Keratinocyte (primary cell): ENCODE measurements around the gene BACH1. TPM values are rescaled to one million over a fixed set of nuclear protein-coding genes. Genes with fewer than 3 reads are reported as not detected.

Source experiments
- DNase-seq: peaks from one replicate; pipeline ENCODE4 v3.0.0-alpha.2; 2011; ENCODE audit warnings: low read depth, missing footprints, low spot score
- FAIRE-seq: peaks from 2 replicates; lab custom pipeline; 2011; peaks lifted over from hg19 to GRCh38; lab: Jason Lieb, UNC
- H2AFZ ChIP-seq: 2 replicates; pipeline ENCODE4 v1.6.0; 2012; ENCODE audit warnings: low read length, control low read depth, inconsistent platforms; ENCODE audit not compliant: control insufficient read depth
- H3K27ac ChIP-seq: 2 replicates; pipeline ENCODE4 v1.5.1; 2011; ENCODE audit warnings: low read length; ENCODE audit not compliant: control insufficient read depth, insufficient read depth
- H3K27me3 ChIP-seq: 3 replicates; pipeline ENCODE4 v1.6.0; 2011; ENCODE audit warnings: low read length; ENCODE audit not compliant: control insufficient read depth, insufficient read depth; ENCODE audit errors: extremely low read depth
- H3K36me3 ChIP-seq, 2 experiments: 2 replicates in 1 of 2; 3 replicates in 1 of 2; pipeline ENCODE4 v1.5.1; 2011; ENCODE audit warnings: low read length in 2 of 2, mild to moderate bottlenecking in 1 of 2; ENCODE audit not compliant: control insufficient read depth in 2 of 2, insufficient read depth in 2 of 2; ENCODE audit errors: extremely low read depth in 1 of 2
- H3K4me1 ChIP-seq: 3 replicates; pipeline ENCODE4 v1.5.1; 2011; ENCODE audit warnings: low read length; ENCODE audit not compliant: control insufficient read depth, insufficient read depth; ENCODE audit errors: extremely low read depth
- H3K4me2 ChIP-seq: 3 replicates; pipeline ENCODE4 v1.6.0; 2011; ENCODE audit warnings: low read depth, low read length; ENCODE audit not compliant: control insufficient read depth, insufficient read depth; ENCODE audit errors: extremely low read depth
- H3K4me3 ChIP-seq, 3 experiments: fragments of 200-600 bp in 1 of 3; sonication (generic) in 1 of 3; 2 replicates in 2 of 3; 3 replicates in 1 of 3; pipeline ENCODE4 v1.5.1; 2011 to 2016; ENCODE audit warnings: low read length in 3 of 3, mild to moderate bottlenecking in 3 of 3, control low read depth in 2 of 3, inconsistent platforms in 1 of 3, low read depth in 1 of 3, mixed read lengths in 1 of 3, mixed run types in 1 of 3, moderate library complexity in 1 of 3; ENCODE audit not compliant: control insufficient read depth in 2 of 3, insufficient read depth in 2 of 3; ENCODE audit errors: extremely low read depth in 1 of 3
- H3K79me2 ChIP-seq: 2 replicates; pipeline ENCODE4 v1.6.0; 2012; ENCODE audit warnings: low read length; ENCODE audit not compliant: control insufficient read depth, insufficient read depth
- H3K9ac ChIP-seq: 3 replicates; pipeline ENCODE4 v1.6.0; 2011; ENCODE audit warnings: low read length; ENCODE audit not compliant: control insufficient read depth, insufficient read depth; ENCODE audit errors: extremely low read depth
- H3K9me1 ChIP-seq: 3 replicates; pipeline ENCODE4 v1.6.0; 2011; ENCODE audit warnings: low read length; ENCODE audit not compliant: control insufficient read depth, insufficient read depth; ENCODE audit errors: extremely low read depth
- H3K9me3 ChIP-seq: 2 replicates; pipeline ENCODE4 v1.5.1; 2012; ENCODE audit warnings: low read depth, low read length; ENCODE audit not compliant: control insufficient read depth
- H4K20me1 ChIP-seq: 3 replicates; pipeline ENCODE4 v1.6.0; 2011; ENCODE audit warnings: low read length; ENCODE audit not compliant: control insufficient read depth, insufficient read depth; ENCODE audit errors: extremely low read depth
- CTCF ChIP-seq, 3 experiments: IDR thresholded peaks in 1 of 3; conservative IDR thresholded peaks in 1 of 3; optimal IDR thresholded peaks in 1 of 3; 2 replicates in 2 of 3; 3 replicates in 1 of 3; pipeline versions ENCODE3 to v1.5.1; 2011; ENCODE audit warnings: low read length in 3 of 3, mild to moderate bottlenecking in 3 of 3, moderate library complexity in 2 of 3, control low read depth in 1 of 3, inconsistent platforms in 1 of 3; ENCODE audit not compliant: insufficient read depth in 2 of 3; ENCODE audit errors: extremely low read depth in 1 of 3
- EZH2 ChIP-seq: IDR thresholded peaks from one replicate; pipeline ENCODE4 v1.6.1; 2012; ENCODE audit warnings: inconsistent platforms, mild to moderate bottlenecking, low read length, moderate library complexity
- dilution Hi-C: fragments of 300-500 bp; cut with MboI; formaldehyde crosslinking; loops from one replicate; pipeline ENCODE4 v1.7.0; 2020; ENCODE audit warnings: low sequenced_read_pairs; ENCODE audit not compliant: extremely low pct_ligation_motif_present
- polyA plus RNA-seq, 5 experiments: library from polyadenylated mRNA; depleted of rRNA in 3 of 5; stranded (reverse) in 3 of 5; stranded (forward) in 1 of 5; unstranded in 1 of 5; fragments of >200 nt; gene quantifications; 1 replicate in 1 of 5; 2 replicates in 3 of 5; 3 replicates in 1 of 5; pipeline versions ENCODE4 v1.2.1 to v1.2.3, GENCODE V29; 2011 to 2012; ENCODE audit warnings: missing spikeins in 2 of 5, low read depth in 1 of 5, low replicate concordance in 1 of 5

Gene BACH1
- polyA plus RNA-seq, 1 donor (not counting 4 experiments of a cell fraction or from before 2014, with no cell fraction given) = 33.1 TPM

GRCh38 chr21:29386803-29387202, 88.1 kb downstream of the BACH1 start:
- Histone ChIP-seq H2AFZ (no peak overlapping the region), H3K9me3 (no peaks in the 10 kb centered on the region), H3K4me1 (peaks cover 6% of the 10 kb centered on the region), H3K9me1 (no peaks in the 10 kb centered on the region), H4K20me1 (no peaks in the 10 kb centered on the region), H3K4me3 (no peak overlapping the region), H3K36me3 (no peaks in the 10 kb centered on the region), H3K27ac (no peak overlapping the region), H3K4me2 (no peak overlapping the region), H3K27me3 (no peaks in the 10 kb centered on the region), H3K79me2 (no peaks in the 10 kb centered on the region), H3K9ac (no peak overlapping the region)
- no peak for FAIRE-seq
- no peak for TF ChIP-seq CTCF (optimal IDR thresholded peaks at IDR 0.05 in 1 of 3, IDR thresholded peaks at IDR 0.05 in 1 of 3, conservative IDR thresholded peaks at IDR 0.05 in 1 of 3; ENCODE audit: extremely low read depth in 1 of 3, insufficient read depth in 2 of 3, low read length in 3 of 3)
- no peak for TF ChIP-seq EZH2
- dilution Hi-C loops = no loop called here
- DNase-seq = no peak

- dilution Hi-C loops = no loop called here
- H3K27me3 ChIP-seq = no peaks in the 10 kb centered on the region
- H3K79me2 ChIP-seq = no peaks in the 10 kb centered on the region
- FAIRE-seq (no peak), DNase-seq (no peak)
- no peaks in the 10 kb centered on the region for H3K9me3 ChIP-seq
- H3K4me2 ChIP-seq = no peak overlapping the region
- no peaks in the 10 kb centered on the region for H3K4me1 ChIP-seq
- no peaks in the 10 kb centered on the region for H4K20me1 ChIP-seq
- no peak overlapping the region for H3K4me3 ChIP-seq
- H3K27ac ChIP-seq = no peak overlapping the region
- no peak overlapping the region for H2AFZ ChIP-seq
- TF ChIP-seq CTCF (optimal IDR thresholded peaks at IDR 0.05 in 1 of 3, IDR thresholded peaks at IDR 0.05 in 1 of 3, conservative IDR thresholded peaks at IDR 0.05 in 1 of 3; ENCODE audit: extremely low read depth in 1 of 3, insufficient read depth in 2 of 3, low read length in 3 of 3) = no peak
- TF ChIP-seq EZH2 = no peak
- no peak overlapping the region for H3K9ac ChIP-seq
- H3K9me1 ChIP-seq = no peaks in the 10 kb centered on the region
- no peaks in the 10 kb centered on the region for H3K36me3 ChIP-seq
Observed at GRCh38 chr21:29387598-29387997, 88.9 kb downstream of the BACH1 start.
